ENCODE measurements around the gene STEAP4. TPM values are rescaled to one million over a fixed set of nuclear protein-coding genes. Genes with fewer than 3 reads are reported as not detected.
A peak's percentile ranks its signal among the peaks of the same experiment; 100 is the strongest.

Gene STEAP4
- total RNA-seq, 1 experiment from 2014 or later = 0.10 TPM

GRCh38 chr7:88344956-88345832 is 38.5 kb upstream of the STEAP4 start:
- ATAC-seq = peak; percentile 95
- POLR2A ChIA-PET = no interaction called here
- intact Hi-C loops (cut with micrococcal nuclease; ENCODE audit: unreplicated experiment) = no loop called here

DNA sequence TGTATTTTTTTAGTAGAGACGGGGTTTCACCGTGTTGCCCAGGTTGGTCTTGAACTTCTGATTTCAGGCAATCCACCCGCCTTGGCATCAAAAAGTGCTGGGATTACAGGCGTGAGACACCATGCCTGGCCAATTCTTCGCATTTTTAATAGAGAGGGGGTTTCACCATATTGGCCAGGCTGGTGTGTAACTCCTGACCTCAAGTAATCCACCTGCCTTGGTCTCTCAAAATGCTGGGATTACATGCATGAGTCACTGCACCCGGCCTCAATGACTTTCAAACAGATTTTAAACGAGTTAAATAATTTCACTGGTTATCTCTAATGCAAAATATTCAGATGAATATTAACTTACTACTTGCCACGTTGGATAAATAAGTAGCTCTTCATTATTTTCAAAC is 37.6 kb upstream of the STEAP4 start:
- H3K4me1 ChIP-seq (ENCODE audit: control insufficient read depth, insufficient read depth, low read length) = no peaks in the 10 kb centered on the region
- ChIA-PET POLR2A (no interaction called here), CTCF (no interaction called here)
- in situ Hi-C loops (cut with HindIII; ENCODE audit: low pct_unique_long_range_greater_than_20kb, low sequenced_read_pairs) (no loop called here), intact Hi-C loops (cut with micrococcal nuclease; ENCODE audit: unreplicated experiment) (no loop called here)
- H3K27ac ChIP-seq (ENCODE audit: low read length) = no peak overlapping the region
- no peak for TF ChIP-seq POLR2AphosphoS5 (IDR thresholded peaks at IDR 0.05; ENCODE audit: low read depth, low read length)
- TF ChIP-seq TCF7L2 (IDR thresholded peaks at IDR 0.05; ENCODE audit: low read depth, low read length) = no peak
- TF ChIP-seq SIN3A (IDR thresholded peaks at IDR 0.05; ENCODE audit: borderline replicate concordance, insufficient read depth, low read depth, low read length) = no peak
- no peak for TF ChIP-seq REST (IDR thresholded peaks at IDR 0.05; ENCODE audit: insufficient read depth in 1 of 2, low read depth in 2 of 2, low read length in 1 of 2)
- TF ChIP-seq, protein P1, sequence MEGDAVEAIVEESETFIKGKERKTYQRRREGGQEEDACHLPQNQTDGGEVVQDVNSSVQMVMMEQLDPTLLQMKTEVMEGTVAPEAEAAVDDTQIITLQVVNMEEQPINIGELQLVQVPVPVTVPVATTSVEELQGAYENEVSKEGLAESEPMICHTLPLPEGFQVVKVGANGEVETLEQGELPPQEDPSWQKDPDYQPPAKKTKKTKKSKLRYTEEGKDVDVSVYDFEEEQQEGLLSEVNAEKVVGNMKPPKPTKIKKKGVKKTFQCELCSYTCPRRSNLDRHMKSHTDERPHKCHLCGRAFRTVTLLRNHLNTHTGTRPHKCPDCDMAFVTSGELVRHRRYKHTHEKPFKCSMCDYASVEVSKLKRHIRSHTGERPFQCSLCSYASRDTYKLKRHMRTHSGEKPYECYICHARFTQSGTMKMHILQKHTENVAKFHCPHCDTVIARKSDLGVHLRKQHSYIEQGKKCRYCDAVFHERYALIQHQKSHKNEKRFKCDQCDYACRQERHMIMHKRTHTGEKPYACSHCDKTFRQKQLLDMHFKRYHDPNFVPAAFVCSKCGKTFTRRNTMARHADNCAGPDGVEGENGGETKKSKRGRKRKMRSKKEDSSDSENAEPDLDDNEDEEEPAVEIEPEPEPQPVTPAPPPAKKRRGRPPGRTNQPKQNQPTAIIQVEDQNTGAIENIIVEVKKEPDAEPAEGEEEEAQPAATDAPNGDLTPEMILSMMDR (IDR thresholded peaks at IDR 0.05) = no peak
- H3K27me3 ChIP-seq (ENCODE audit: control insufficient read depth, insufficient read depth, low read length) = peaks cover 5% of the 10 kb centered on the region
- no TSS peak for BruUV-seq (replicated peaks)
- ATAC-seq (no peak), DNase-seq (ENCODE audit: low read depth, low spot score) (no peak)
- no peaks in the 10 kb centered on the region for H3K9me3 ChIP-seq (ENCODE audit: control insufficient read depth, insufficient read depth, low read depth, low read length)
- no peaks in the 10 kb centered on the region for H3K36me3 ChIP-seq (ENCODE audit: control insufficient read depth, insufficient read depth, low read length)
- no peak overlapping the region for H3K4me3 ChIP-seq (ENCODE audit: low read depth in 2 of 2, low read length in 2 of 2)

More at GRCh38 chr7:88344956-88345832, 38.5 kb upstream of the STEAP4 start:
- no peaks in the 10 kb centered on the region for H3K36me3 ChIP-seq (ENCODE audit: control insufficient read depth, insufficient read depth, low read length)
- H3K27me3 ChIP-seq (ENCODE audit: control insufficient read depth, insufficient read depth, low read length) = peaks cover 5% of the 10 kb centered on the region
- no TSS peak for BruUV-seq (replicated peaks)
- H3K4me3 ChIP-seq (ENCODE audit: low read depth in 2 of 2, low read length in 2 of 2) = no peak overlapping the region
- no peak for DNase-seq (ENCODE audit: low read depth, low spot score)
- no peak for TF ChIP-seq SIN3A (IDR thresholded peaks at IDR 0.05; ENCODE audit: borderline replicate concordance, insufficient read depth, low read depth, low read length)
- TF ChIP-seq, protein P1 (IDR thresholded peaks at IDR 0.05) = peak; percentile 84
- TF ChIP-seq POLR2AphosphoS5 (IDR thresholded peaks at IDR 0.05; ENCODE audit: low read depth, low read length) = no peak
- no peak for TF ChIP-seq TCF7L2 (IDR thresholded peaks at IDR 0.05; ENCODE audit: low read depth, low read length)
- CTCF ChIA-PET = interaction anchor here (0.8 to 1.0 kb wide), 2 partner anchors 13 to 102 kb away, joined by 3 read pairs; no protein-coding TSS in a partner anchor
- H3K4me1 ChIP-seq (ENCODE audit: control insufficient read depth, insufficient read depth, low read length) = no peaks in the 10 kb centered on the region
- in situ Hi-C loops (cut with HindIII; ENCODE audit: low pct_unique_long_range_greater_than_20kb, low sequenced_read_pairs) = no loop called here
- H3K27ac ChIP-seq (ENCODE audit: low read length) = no peak overlapping the region
- no peaks in the 10 kb centered on the region for H3K9me3 ChIP-seq (ENCODE audit: control insufficient read depth, insufficient read depth, low read depth, low read length)

Data from Panc1 (cell line).